A204.1 (cell line): ENCODE results near the gene TBC1D26.
"Not testable (repeated sequence)": the region's sequence is repeated elsewhere in the genome, so short reads cannot be mapped to it uniquely, and the experiment has no call there.

Source experiments
- FAIRE-seq: peaks from 2 replicates; lab custom pipeline; 2012; peaks lifted over from hg19 to GRCh38; lab: Jason Lieb, UNC

The TBC1D26 gene

GRCh38 chr17:15744074-15744676 is 12.1 kb downstream of the TBC1D26 start:
- FAIRE-seq = no peak

- no peak for FAIRE-seq
These were observed 12.8 kb downstream of the TBC1D26 start for GRCh38 chr17:15744885-15745284.

GRCh38 chr17:15749403-15749802 is 17.3 kb downstream of the TBC1D26 start:
- not testable (repeated sequence) for FAIRE-seq

- FAIRE-seq = not testable (repeated sequence)
These were observed 36.9 kb downstream of the TBC1D26 start for GRCh38 chr17:15768865-15769533.

GRCh38 chr17:15770679-15771078 is 38.6 kb downstream of the TBC1D26 start:
- not testable (repeated sequence) for FAIRE-seq

GRCh38 chr17:15776871-15777270 is 44.8 kb downstream of the TBC1D26 start:
- no peak for FAIRE-seq

GRCh38 chr17:15777297-15777696 is 45.2 kb downstream of the TBC1D26 start:
- no peak for FAIRE-seq

GRCh38 chr17:15777717-15778116 is 45.6 kb downstream of the TBC1D26 start:
- no peak for FAIRE-seq

DNA sequence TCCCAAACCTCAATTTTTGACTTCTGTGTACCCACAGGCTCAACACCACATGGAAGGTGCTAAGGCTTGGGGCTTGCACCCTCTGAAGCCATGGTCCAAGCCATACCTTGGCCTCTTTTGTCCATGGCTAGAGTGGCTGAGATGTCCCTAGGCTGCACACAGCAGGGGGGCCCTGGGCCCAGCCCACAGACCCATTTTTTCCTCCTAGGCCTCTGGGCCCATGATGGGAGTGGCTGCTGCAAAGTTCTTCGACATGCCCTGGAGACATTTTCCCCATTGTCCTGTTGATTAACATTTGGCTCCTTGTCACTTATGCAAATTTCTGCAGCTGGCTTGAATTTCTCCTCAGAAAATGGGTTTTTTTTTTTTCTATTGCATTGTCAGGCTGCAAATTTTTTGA is 47.0 kb downstream of the TBC1D26 start:
- no peak for FAIRE-seq

- no peak for FAIRE-seq
These were observed 48.1 kb downstream of the TBC1D26 start for GRCh38 chr17:15780188-15780587.

DNA sequence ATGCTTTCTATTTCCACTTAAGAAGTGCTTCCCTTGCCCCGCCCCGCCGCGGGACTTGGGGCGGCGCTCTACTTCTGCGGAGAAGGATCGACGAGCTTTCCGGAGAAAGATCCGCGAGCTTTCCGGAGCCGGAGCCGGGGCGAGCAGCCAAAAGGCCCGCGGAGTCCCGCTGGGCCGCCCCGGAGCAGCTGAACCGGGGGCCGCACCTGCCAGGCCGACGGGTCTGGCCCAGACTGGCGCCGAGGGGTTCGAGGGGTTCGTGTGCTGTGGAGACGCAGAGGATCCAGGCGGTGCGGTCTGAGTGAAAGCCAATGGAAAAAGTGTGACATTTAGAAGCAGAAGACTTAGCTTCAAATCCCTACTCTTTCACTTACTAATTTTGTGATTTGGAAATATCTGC is 50.8 kb downstream of the TBC1D26 start:
- no peak for FAIRE-seq

DNA sequence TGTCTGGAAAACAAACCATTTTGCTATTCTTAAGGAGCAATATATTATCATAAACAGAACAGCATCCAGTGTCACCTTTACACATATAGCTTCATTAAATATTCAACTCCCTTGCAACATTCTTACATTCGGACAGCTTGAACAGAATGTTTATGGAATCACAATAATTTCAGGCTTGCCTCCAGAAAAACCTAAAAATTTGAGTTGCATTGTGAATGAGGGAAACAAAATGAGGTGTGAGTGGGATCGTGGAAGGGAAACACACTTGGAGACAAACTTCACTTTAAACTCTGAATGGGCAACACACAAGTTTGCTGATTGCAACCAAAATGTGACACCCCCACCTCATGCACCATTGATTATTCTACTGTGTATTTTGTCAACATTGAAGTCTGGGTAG is 51.4 kb downstream of the TBC1D26 start:
- no peak for FAIRE-seq

DNA sequence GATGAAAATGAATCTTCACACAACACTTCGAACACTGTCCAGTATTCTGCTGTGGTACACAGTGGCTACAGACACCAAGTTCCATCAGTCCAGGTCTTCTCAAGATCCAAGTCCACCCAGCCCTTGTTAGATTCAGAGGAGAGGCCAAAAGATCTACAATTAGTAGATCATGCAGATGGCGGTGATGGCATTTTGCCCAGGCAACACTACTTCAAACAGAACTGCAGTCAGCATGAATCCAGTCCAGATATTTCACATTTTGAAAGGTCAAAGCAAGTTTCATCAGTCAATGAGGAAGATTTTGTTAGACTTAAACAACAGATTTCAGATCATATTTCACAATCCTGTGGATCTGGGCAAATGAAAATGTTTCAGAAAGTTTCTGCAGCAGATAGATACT is 52.3 kb downstream of the TBC1D26 start:
- FAIRE-seq = not testable (repeated sequence)

DNA sequence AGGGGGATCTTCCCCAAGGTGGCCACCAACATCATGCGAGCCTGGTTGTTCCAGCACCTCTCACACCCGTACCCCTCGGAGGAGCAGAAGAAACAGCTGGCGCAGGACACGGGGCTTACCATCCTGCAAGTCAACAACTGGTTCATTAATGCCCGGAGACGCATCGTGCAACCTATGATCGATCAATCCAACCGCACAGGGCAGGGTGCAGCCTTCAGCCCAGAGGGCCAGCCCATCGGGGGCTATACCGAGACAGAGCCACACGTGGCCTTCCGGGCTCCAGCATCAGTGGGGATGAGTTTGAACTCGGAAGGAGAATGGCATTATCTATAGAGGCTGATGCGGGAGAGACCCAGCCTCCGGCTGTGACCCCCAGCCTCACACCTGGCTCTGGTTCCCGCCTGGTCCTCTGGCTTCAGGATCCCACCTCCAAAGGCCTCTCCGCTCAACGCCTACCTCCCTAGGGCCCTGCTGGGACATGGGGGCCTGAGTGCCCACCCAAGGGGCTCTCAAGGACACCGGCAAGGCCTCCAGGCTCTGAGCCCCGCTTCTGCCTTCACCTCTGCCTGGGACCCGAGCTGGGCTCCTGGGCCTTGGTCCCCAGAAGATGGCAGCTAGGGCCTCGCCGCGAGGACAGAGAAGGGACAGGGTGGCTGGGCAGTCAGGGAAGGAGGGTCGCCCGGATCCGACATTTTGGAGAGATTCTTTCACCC is 55.4 kb downstream of the TBC1D26 start:
- FAIRE-seq = not testable (repeated sequence)

GRCh38 chr17:15788365-15788764 is 56.3 kb downstream of the TBC1D26 start:
- FAIRE-seq = not testable (repeated sequence)
